WTC11 (cell line): ENCODE results near the gene SYT7. TPM values are rescaled to one million over a fixed set of nuclear protein-coding genes. Genes with fewer than 3 reads are reported as not detected.

Experiments used
- ATAC-seq: fragments of 200-7000 bp; cut with Tn5 transposase; 2 replicates; pipeline ENCODE4 v1.10.0; 2021; ENCODE audit warnings: mild to moderate bottlenecking, moderate library complexity
- CTCF ChIA-PET: fragments of 300-600 bp; sonication (Branson Sonifier 250); formaldehyde crosslinking; loops from one replicate; lab custom pipeline; 2021; ENCODE audit warnings: antibody characterized with exemption; lab: Charles Lee
- POLR2A ChIA-PET: fragments of 350-600 bp; sonication (Branson Sonifier 250); formaldehyde crosslinking; loops from one replicate; lab custom pipeline; 2021; ENCODE audit warnings: antibody characterized with exemption; lab: Charles Lee
- DNase-seq: peaks from one replicate; pipeline ENCODE4 v3.0.0; 2021; ENCODE audit warnings: low spot score
- H3K27ac Mint-ChIP-seq: 2 replicates; pipeline ENCODE4 v1.8.0; 2021; ENCODE audit warnings: mixed read lengths
- H3K27me3 Mint-ChIP-seq: 2 replicates; pipeline ENCODE4 v1.8.0; 2021; ENCODE audit warnings: low read depth, mild to moderate bottlenecking, moderate library complexity, mixed read lengths
- H3K36me3 Mint-ChIP-seq: 2 replicates; pipeline ENCODE4 v1.8.0; 2021; ENCODE audit warnings: mixed read lengths
- H3K4me1 Mint-ChIP-seq: 2 replicates; pipeline ENCODE4 v1.8.0; 2022; ENCODE audit warnings: mixed read lengths
- H3K4me3 Mint-ChIP-seq: 2 replicates; pipeline ENCODE4 v1.8.0; 2021; ENCODE audit warnings: mild to moderate bottlenecking, moderate library complexity, mixed read lengths
- H3K9me3 Mint-ChIP-seq: 2 replicates; pipeline ENCODE4 v1.8.0; 2021; ENCODE audit warnings: mixed read lengths
- AFF4 ChIP-seq: sonication (generic); formaldehyde crosslinking; IDR thresholded peaks from 2 replicates; pipeline ENCODE4 v1.8.1; 2023; ENCODE audit warnings: mild to moderate bottlenecking, missing genetic modification reagents, borderline replicate concordance
- ARID4B ChIP-seq: sonication (generic); formaldehyde crosslinking; IDR thresholded peaks from 2 replicates; pipeline ENCODE4 v1.8.0; 2023; ENCODE audit warnings: missing genetic modification reagents, mild to moderate bottlenecking, borderline replicate concordance
- NFATC4 ChIP-seq: fragments of 250-450 bp; sonication (Bioruptor Pico); IDR thresholded peaks from 2 replicates; pipeline ENCODE4 v1.9.0; 2021; ENCODE audit warnings: mild to moderate bottlenecking
- NFE2L1 ChIP-seq: sonication (generic); formaldehyde crosslinking; IDR thresholded peaks from 2 replicates; pipeline ENCODE4 v1.8.1; 2023; ENCODE audit warnings: missing genetic modification reagents
- NR1H2 ChIP-seq: sonication (generic); formaldehyde crosslinking; IDR thresholded peaks from 2 replicates; pipeline ENCODE4 v1.9.0; 2021; ENCODE audit warnings: mild to moderate bottlenecking, moderate library complexity, missing genetic modification reagents
- NR2C2 ChIP-seq: sonication (generic); formaldehyde crosslinking; IDR thresholded peaks from 2 replicates; pipeline ENCODE4 v1.8.0; 2022; ENCODE audit warnings: mild to moderate bottlenecking, missing genetic modification reagents
- RORB ChIP-seq: fragments of 250-450 bp; sonication (Bioruptor Pico); IDR thresholded peaks from 2 replicates; pipeline ENCODE4 v1.9.0; 2021; ENCODE audit warnings: mild to moderate bottlenecking
- SOX15 ChIP-seq: fragments of 250-450 bp; sonication (Bioruptor Pico); IDR thresholded peaks from 2 replicates; pipeline ENCODE4 v1.9.0; 2021; ENCODE audit warnings: mild to moderate bottlenecking
- ZMAT4 ChIP-seq: fragments of 250-450 bp; sonication (Bioruptor Pico); IDR thresholded peaks from 2 replicates; pipeline ENCODE4 v1.9.0; 2021; ENCODE audit warnings: mild to moderate bottlenecking
- ZNF263 ChIP-seq: sonication (generic); formaldehyde crosslinking; IDR thresholded peaks from 2 replicates; pipeline ENCODE4 v1.8.1; 2022; ENCODE audit warnings: low read depth, mild to moderate bottlenecking, moderate library complexity, missing genetic modification reagents
- ZNF425 ChIP-seq: fragments of 250-450 bp; sonication (Bioruptor Pico); conservative IDR thresholded peaks from 2 replicates; pipeline ENCODE4 v1.9.0; 2021; ENCODE audit warnings: mild to moderate bottlenecking
- ZNF512 ChIP-seq: sonication (generic); formaldehyde crosslinking; IDR thresholded peaks from 2 replicates; pipeline ENCODE4 v1.8.1; 2022; ENCODE audit warnings: missing genetic modification reagents, borderline replicate concordance
- total RNA-seq: library from RNA; stranded (reverse); gene quantifications from 3 replicates; pipeline ENCODE4 v1.2.3, GENCODE V29; 2021

Gene SYT7
- total RNA-seq, 1 experiment from 2014 or later: 12.5 TPM

GRCh38 chr11:61486011-61486620 lies 94.8 kb downstream of the SYT7 start:
- Mint-ChIP-seq H3K9me3 (no peaks in the 10 kb centered on the region), H3K27ac (no peak overlapping the region), H3K27me3 (peaks cover 9% of the 10 kb centered on the region; the same call in 1 of the 2 replicates), H3K4me1 (peaks cover 50% of the 10 kb centered on the region), H3K36me3 (0 out of 2 replicates have a peak, but pooled peaks cover 2% of the 10 kb centered on the region), H3K4me3 (no peak overlapping the region)
- CTCF ChIA-PET: interaction anchor here (0.8 to 11.7 kb wide), 5 partner anchors 15 to 152 kb away, joined by 3 to 552 read pairs (median 7); partner anchors contain the start of gene LRRC10B
- ATAC-seq (no peak), DNase-seq (no peak)
- no peak for TF ChIP-seq ZNF512 (CRISPR knock-in tag)
- no peak for TF ChIP-seq NFATC4
- TF ChIP-seq AFF4 (CRISPR knock-in tag): no peak
- no peak for TF ChIP-seq SOX15 (CRISPR knock-in tag)
- TF ChIP-seq NR2C2 (CRISPR knock-in tag): no peak
- no peak for TF ChIP-seq ZNF425 (CRISPR knock-in tag)
- no peak for TF ChIP-seq ARID4B (CRISPR knock-in tag)
- no peak for TF ChIP-seq NFE2L1 (CRISPR knock-in tag)
- no peak for TF ChIP-seq NR1H2 (CRISPR knock-in tag)
- TF ChIP-seq RORB: no peak
- no peak for TF ChIP-seq ZNF263
- no peak for TF ChIP-seq ZMAT4 (CRISPR knock-in tag)
- POLR2A ChIA-PET: no interaction called here
